ENCODE results near the gene HEY2. TPM values are rescaled to one million over a fixed set of nuclear protein-coding genes. Genes with fewer than 3 reads are reported as not detected.

Gene HEY2
- total RNA-seq, 6 donors from 2014 or later, result 1.3 to 3.3 (median 1.8) TPM

GRCh38 chr6:125727216-125727615 is 22.2 kb upstream of the HEY2 start:
- no peaks in the 10 kb centered on the region for H3K36me3 ChIP-seq
- ATAC-seq (ENCODE audit: low FRiP score in 2 of 2), result no peak
- no peaks in the 10 kb centered on the region for H3K27me3 ChIP-seq
- no peaks in the 10 kb centered on the region for H3K4me1 ChIP-seq
- TF ChIP-seq EP300 (IDR thresholded peaks at IDR 0.05), result no peak
- TF ChIP-seq POLR2AphosphoS5 (IDR thresholded peaks at IDR 0.05), result no peak
- TF ChIP-seq POLR2A (IDR thresholded peaks at IDR 0.05), result no peak
- TF ChIP-seq, protein P1, sequence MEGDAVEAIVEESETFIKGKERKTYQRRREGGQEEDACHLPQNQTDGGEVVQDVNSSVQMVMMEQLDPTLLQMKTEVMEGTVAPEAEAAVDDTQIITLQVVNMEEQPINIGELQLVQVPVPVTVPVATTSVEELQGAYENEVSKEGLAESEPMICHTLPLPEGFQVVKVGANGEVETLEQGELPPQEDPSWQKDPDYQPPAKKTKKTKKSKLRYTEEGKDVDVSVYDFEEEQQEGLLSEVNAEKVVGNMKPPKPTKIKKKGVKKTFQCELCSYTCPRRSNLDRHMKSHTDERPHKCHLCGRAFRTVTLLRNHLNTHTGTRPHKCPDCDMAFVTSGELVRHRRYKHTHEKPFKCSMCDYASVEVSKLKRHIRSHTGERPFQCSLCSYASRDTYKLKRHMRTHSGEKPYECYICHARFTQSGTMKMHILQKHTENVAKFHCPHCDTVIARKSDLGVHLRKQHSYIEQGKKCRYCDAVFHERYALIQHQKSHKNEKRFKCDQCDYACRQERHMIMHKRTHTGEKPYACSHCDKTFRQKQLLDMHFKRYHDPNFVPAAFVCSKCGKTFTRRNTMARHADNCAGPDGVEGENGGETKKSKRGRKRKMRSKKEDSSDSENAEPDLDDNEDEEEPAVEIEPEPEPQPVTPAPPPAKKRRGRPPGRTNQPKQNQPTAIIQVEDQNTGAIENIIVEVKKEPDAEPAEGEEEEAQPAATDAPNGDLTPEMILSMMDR (IDR thresholded peaks at IDR 0.05), result no peak
- DNase-seq, result no peak
- no peak overlapping the region for H3K27ac ChIP-seq
- H3K9me3 ChIP-seq, result peaks cover 0 to under 1% (median 0%) of the 10 kb centered on the region in 4 donors
- H3K4me3 ChIP-seq, result no peak overlapping the region

DNA sequence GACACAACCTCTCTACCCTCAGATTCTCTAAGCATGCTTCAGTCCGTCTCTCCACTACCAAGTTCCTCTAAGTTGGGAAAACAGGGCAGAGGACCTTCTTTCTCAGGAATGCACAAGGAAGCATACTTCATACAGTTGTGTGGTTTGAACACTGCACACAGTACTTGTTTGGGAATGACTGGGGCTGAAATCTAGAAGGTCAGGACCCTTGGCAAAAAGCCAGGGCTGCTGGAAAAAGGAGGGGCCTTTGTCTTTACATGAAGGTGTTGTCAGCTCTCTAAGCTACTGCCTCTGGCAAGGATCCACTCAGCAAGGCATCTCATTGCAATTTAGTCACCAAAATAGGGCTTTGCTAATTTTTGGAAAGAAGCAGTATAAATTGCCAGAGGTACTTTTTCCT is 20.7 kb upstream of the HEY2 start:
- WGBS, 2 donors, result 70 to 89% methylated on average over 1 of the region's 1 CpG
- no peak for TF ChIP-seq POLR2AphosphoS5 (IDR thresholded peaks at IDR 0.05)
- Histone ChIP-seq H3K27me3 (no peaks in the 10 kb centered on the region), H3K9me3 (peaks cover 0 to 2% (median 0%) of the 10 kb centered on the region in 4 donors), H3K4me1 (no peaks in the 10 kb centered on the region), H3K36me3 (no peaks in the 10 kb centered on the region), H3K4me3 (no peak overlapping the region), H3K27ac (no peak overlapping the region)
- DNase-seq (no peak), ATAC-seq (ENCODE audit: low FRiP score in 2 of 2) (no peak)

DNA sequence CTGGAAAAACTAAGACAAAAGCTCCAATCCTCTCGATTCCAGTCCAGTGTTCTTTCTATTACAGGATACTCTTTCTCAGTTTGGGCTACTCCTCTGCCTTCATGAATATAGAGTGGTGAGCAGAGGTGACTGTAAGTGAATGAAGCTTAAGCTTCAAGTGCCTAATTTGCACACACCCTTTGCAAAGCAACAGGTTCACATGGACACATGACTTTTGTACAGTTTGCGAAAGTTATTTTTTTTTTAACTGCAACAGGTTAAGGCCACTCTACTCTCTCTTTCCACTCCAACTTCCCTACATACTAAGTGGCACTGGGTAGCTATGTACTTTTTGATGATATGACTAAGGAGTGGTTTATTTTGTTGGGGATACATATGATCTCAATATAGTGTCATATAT is 19.4 kb upstream of the HEY2 start:
- Histone ChIP-seq H3K36me3 (no peaks in the 10 kb centered on the region), H3K27ac (no peak overlapping the region), H3K4me1 (no peaks in the 10 kb centered on the region), H3K9me3 (peaks cover 0 to 2% (median 0%) of the 10 kb centered on the region in 4 donors), H3K4me3 (no peak overlapping the region), H3K27me3 (no peaks in the 10 kb centered on the region)
- 75 to 81% methylated on average over 2 of the region's 2 CpGs for WGBS, 2 donors
- no peak for ATAC-seq (ENCODE audit: low FRiP score in 2 of 2)
- no peak for DNase-seq
- TF ChIP-seq EP300 (IDR thresholded peaks at IDR 0.05) (no peak), POLR2A (IDR thresholded peaks at IDR 0.05) (no peak), POLR2AphosphoS5 (IDR thresholded peaks at IDR 0.05) (no peak)
- TF ChIP-seq, protein P1 (IDR thresholded peaks at IDR 0.05), result no peak

DNA sequence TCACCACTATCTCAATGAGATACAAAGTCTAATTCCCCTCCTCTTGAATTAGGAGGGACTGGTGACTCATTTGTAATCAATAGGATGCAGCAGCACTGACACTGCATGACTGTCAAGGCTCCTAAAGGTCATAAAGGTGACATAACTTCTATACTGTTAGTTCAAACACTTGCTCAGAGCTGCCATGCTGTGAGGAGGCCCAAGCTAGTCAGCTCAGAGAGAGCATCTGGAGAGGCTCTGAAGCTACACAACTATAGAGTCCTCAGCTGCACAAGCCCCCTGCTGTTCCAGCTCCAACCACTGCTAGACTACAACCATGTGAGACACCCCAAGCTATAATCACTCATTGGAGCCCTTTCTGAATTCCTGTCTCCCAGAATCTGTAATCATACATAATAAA is 17.0 kb upstream of the HEY2 start:
- no peak for DNase-seq
- Histone ChIP-seq H3K4me1 (no peaks in the 10 kb centered on the region), H3K9me3 (peaks cover 0 to 2% (median 0%) of the 10 kb centered on the region in 4 donors), H3K27me3 (no peaks in the 10 kb centered on the region), H3K4me3 (no peak overlapping the region), H3K27ac (no peak overlapping the region), H3K36me3 (no peaks in the 10 kb centered on the region)
- no peak for TF ChIP-seq POLR2A (IDR thresholded peaks at IDR 0.05)
- TF ChIP-seq, protein P1 (IDR thresholded peaks at IDR 0.05), result no peak
- no peak for TF ChIP-seq POLR2AphosphoS5 (IDR thresholded peaks at IDR 0.05)
- no peak for TF ChIP-seq EP300 (IDR thresholded peaks at IDR 0.05)
- no peak for ATAC-seq (ENCODE audit: low FRiP score in 2 of 2)

DNA sequence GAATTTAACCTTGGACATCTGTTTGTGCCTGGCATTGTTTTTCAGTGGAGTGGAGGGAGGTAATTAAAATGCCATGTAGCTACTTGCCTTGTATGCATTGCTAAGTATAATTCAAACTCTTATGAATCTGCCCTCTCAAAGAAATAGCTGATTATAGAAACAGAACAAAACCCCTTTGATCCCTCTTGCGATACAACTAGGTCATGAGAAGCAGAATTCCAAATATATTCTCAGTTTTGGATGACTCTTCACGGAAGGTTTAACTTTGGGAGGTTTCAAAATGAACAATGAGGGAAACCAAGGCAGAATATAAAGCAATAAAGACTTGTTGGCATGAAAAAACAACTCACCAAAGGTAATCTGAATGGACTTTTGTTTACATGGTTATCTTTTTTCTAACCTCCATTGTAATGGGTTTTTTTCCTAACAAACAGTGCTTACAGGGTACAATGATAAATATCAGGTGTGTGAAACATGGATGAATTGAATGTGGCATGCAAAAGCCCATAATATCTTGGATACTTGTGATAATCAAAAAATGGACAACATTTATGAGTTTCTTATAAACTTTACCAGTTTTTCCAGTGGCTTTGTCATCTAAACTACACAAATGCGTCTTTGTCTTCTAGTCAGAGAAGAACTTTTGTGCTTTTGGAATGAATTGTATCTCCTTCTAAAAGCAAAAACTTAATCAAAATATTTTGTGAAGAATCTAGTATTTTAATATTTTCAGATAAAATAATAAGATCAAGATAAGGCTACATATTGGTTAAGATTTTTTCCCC is 15.7 kb upstream of the HEY2 start:
- ATAC-seq (ENCODE audit: low FRiP score in 2 of 2), result no peak
- Histone ChIP-seq H3K4me3 (no peak overlapping the region), H3K9me3 (peaks cover 0 to 2% (median 0%) of the 10 kb centered on the region in 4 donors), H3K4me1 (no peaks in the 10 kb centered on the region), H3K36me3 (no peaks in the 10 kb centered on the region), H3K27ac (no peak overlapping the region), H3K27me3 (no peaks in the 10 kb centered on the region)
- DNase-seq, result no peak
- no peak for TF ChIP-seq POLR2AphosphoS5 (IDR thresholded peaks at IDR 0.05)
- TF ChIP-seq POLR2A (IDR thresholded peaks at IDR 0.05), result no peak
- TF ChIP-seq EP300 (IDR thresholded peaks at IDR 0.05), result no peak
- TF ChIP-seq, protein P1 (IDR thresholded peaks at IDR 0.05), result no peak
- 92 to 94% methylated on average over 3 of the region's 3 CpGs for WGBS, 2 donors
